NCI-H187 (cell line): ENCODE results near the gene SLC2A10.

Experiments used
- DNase-seq, 2 experiments: peaks; one replicate each; lab custom pipeline; 2025; lab: John Stamatoyannopoulos, UW

SLC2A10 gene

GRCh38 chr20:46770330-46771194 is 61.1 kb downstream of the SLC2A10 start:
- no peak for DNase-seq

GRCh38 chr20:46771195-46771588 is 61.7 kb downstream of the SLC2A10 start:
- no peak for DNase-seq

- DNase-seq = no peak
These were observed 63.5 kb downstream of the SLC2A10 start for GRCh38 chr20:46772901-46773300.

GRCh38 chr20:46773680-46774079 is 64.2 kb downstream of the SLC2A10 start:
- DNase-seq = no peak

- no peak for DNase-seq
These were observed 64.8 kb downstream of the SLC2A10 start for GRCh38 chr20:46774236-46774635.

GRCh38 chr20:46774943-46775560 is 65.6 kb downstream of the SLC2A10 start:
- no peak for DNase-seq

GRCh38 chr20:46775806-46776205 is 66.4 kb downstream of the SLC2A10 start:
- no peak for DNase-seq

- DNase-seq = no peak
These were observed 67.9 kb downstream of the SLC2A10 start for GRCh38 chr20:46777331-46777730.

GRCh38 chr20:46779831-46780230 is 70.4 kb downstream of the SLC2A10 start:
- DNase-seq = no peak

- no peak for DNase-seq
These were observed 75.1 kb downstream of the SLC2A10 start for GRCh38 chr20:46784436-46785127.
